Measurements from ENCODE around the gene SIVA1.
A peak's percentile ranks its signal among the peaks of the same experiment; 100 is the strongest.

Gene SIVA1

DNA sequence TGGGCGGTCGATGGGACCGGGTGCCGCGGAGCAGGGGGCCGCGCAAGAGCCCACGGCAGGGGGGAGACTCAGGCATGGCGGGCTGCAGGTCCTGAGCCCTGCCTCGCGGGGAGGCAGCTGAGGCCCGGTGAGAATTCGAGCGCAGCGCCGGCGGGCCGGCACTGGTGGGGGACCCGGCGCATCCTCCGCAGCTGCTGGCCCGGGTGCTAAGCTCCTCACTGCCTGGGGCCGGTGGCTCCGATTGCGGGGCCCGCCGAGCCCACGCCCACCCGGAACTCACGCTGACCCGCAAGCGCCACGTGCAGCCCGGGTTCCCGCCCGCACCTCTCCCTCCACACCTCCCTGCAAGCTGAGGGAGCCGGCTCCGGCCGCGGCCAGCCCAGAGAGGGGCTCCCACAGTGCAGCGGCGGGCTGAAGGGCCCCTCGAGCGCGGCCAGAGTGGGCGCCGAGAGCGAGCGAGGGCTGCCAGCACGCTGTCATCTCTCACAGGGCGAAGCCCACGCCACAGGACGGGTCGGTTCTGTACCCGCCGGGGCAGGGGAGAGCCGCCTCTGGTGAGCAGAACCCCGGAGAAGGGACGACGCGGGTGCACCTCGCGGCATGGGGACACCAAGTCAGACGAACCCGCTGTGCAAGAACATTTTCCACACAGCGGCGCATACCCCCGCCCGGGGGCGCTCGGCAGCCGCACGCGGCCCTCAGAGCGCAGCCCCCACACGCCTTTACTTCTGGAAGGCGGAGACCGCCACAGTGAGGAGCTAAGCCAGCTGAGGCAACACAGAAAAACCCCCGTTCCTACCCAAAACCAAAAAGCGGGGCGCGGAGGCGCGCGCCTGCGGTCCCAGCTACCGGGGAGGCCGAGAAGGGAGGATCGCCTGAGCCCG is 1.2 kb upstream of the SIVA1 start:
- DNase-seq (ENCODE audit: low read depth): no peak

DNA sequence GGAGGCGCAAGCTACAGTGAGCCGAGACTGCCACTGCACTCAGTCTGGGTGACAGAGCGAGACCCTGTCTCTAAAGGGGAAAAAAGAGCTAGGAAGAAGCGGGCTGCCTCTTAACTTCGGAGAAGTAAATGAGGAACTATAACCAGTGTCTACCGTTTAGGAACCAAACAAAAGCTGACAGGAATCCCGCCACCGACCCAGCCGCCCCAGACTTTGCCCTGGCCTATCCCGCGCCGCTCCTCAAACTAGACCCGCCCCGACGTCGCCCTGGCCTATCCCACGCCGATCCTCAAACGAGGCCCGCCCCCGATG is 568 bp upstream of the SIVA1 start:
- DNase-seq (ENCODE audit: low read depth): no peak

DNA sequence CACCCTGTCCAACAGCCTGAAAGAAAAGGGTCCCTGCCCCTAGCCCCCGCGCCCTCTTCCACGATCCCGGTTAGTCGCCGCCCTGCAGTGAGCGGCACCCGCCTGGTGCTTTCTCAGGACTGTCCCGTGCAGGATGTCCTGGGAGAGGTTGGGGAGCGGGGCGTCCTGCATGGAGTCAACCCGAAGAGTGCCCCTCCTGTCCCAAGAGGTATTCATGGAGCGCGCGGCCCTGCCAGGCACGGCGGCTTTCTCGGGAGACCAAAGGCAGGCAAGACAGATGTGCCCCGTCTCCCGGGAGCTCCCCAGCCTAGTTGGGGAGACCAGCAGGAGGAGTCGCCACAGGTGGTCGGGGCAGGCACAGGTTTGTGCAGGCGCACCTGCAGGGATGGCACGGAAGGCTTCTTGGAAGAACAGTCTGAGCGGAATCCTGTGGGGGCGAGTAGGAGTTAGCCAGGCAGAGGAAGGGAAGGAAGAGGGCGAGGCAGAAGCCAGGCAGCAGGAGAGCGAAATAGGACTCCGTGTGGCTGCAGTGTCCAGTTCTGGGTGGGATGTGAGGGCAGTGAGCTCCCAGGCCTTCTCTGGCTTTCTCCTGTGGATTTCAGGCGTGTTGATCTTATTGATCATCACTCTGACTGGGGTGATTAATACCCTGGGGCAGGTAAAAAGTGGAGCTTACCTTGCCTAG is 723 bp downstream of the SIVA1 start:
- DNase-seq (ENCODE audit: low read depth): no peak

DNA sequence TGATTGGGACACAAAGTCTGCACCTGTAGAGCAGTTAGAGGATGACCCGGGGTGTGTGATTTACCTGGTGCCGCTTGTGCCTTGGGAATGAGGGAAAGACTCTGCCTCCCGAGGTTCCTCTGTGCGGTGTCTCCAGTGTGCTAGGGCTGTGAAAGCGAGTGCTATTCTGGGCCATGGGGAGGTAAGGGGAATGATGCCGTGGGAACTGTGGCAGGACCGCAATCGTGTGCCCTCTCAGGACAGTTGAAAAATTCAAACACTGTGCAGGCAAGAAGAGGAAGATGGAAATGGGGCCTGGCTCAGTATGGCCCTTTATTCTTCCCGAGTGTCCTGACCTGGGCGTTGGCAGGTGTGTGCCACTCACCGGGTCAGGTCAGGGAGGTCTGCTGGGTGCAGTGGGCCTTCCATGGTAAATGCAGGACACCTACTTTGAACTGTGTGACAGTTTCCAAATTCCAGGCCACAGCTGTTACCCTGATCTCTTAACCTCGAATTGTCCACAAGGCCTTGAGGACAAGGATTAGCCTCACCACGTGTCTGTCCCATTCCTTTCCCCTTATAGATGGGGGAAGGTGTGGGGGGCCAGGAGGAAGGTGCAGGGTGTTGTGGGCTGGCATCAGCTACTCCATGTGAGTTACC is 1.4 kb downstream of the SIVA1 start:
- DNase-seq (ENCODE audit: low read depth): no peak

DNA sequence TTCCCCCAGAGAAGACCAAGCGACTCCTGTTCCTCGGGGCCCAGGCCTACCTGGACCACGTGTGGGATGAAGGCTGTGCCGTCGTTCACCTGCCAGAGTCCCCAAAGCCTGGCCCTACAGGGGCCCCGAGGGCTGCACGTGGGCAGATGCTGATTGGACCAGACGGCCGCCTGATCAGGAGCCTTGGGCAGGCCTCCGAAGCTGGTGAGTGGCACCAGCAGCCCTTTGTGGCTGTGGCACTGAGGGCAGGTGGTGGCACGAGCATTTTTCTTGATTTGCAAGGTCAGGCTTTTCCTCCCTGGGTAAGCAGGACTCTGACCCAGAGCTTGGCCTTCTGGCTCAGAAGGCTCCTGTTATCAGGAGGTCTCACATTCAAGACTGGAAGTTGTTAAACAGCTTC is 2.7 kb downstream of the SIVA1 start:
- DNase-seq (ENCODE audit: low read depth): no peak

DNA sequence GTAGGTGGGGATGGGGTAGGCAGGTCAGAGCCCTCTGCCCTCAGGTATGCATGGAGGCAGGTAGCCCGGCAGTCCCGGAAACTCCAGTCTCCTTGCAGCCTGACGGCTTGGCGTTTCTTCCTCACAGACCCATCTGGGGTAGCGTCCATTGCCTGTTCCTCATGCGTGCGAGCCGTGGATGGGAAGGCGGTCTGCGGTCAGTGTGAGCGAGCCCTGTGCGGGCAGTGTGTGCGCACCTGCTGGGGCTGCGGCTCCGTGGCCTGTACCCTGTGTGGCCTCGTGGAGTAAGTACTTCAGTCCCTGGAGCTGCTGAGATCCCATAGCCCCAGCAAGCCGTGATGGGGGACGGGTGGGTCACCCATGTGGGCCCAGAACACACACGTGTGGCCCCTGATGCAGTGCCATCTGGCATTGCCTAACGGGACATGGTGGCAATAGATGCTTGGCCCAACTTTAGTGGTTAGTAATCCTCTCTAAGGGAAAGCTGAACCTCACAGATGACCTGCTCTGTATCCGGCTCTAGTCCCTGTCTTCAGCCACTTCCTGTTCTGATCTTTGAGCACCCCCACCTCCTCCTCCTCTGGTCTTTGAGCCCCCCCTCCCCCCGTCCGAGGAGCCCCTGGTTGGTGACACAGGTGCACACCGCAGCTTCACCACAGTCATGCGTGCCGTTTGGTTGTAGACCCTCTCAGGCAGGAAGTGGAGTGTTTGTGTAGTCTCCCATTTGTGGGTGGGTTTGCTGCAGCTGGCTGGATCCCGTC is 3.7 kb downstream of the SIVA1 start:
- no peak for DNase-seq (ENCODE audit: low read depth)

DNA sequence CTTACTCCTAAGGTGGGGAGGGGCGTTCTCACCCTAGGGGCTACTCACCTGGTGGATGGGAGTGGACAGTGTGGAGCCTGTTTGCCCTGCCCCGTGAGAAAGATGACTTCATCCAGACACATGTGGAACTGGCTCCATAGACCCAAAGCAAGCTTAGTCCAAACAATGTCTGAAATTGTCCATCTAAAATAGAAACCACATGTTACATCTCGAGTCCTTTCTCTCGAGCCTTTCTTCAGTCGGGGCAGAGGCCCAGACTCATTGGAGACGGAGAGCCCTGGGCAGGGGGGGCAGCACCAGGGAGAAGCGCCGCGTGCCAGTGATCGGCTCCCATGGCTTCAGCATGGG is 4.3 kb downstream of the SIVA1 start:
- DNase-seq (ENCODE audit: low read depth): no peak

DNA sequence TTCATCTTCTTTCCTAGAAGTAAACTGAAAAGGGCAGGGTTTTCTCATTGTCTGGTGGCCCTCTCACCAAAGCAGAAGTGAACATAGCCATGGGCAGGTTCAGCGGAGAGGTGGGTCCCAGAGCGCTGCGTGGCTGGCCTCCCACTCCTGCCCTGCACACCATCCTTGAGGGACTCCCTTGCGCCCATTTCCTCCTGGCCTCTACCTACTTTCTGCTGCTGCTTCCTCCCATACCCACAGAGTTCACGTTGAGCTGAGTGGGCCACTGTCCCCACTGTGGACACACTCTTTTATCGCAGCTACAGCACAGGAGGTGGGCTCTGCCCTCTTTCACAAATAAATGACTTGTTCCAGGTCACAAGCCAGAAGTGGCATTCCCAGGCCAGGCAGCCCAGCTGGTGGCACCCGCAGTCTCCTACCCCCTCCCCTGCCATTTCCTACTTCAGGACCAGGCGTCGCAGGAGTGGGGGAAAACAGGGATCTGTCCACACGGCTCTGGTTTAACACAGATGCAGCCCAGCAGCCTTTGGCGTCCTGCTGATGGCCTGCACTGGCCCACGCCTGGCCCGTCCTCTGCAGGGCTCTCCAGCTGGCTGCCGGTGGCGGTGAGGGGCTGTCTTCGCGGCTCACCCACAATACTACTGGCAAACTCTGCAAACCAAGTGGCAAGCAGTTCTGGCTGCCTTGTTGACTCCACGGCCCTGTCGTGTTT is 4.9 kb downstream of the SIVA1 start:
- DNase-seq (ENCODE audit: low read depth): no peak

DNA sequence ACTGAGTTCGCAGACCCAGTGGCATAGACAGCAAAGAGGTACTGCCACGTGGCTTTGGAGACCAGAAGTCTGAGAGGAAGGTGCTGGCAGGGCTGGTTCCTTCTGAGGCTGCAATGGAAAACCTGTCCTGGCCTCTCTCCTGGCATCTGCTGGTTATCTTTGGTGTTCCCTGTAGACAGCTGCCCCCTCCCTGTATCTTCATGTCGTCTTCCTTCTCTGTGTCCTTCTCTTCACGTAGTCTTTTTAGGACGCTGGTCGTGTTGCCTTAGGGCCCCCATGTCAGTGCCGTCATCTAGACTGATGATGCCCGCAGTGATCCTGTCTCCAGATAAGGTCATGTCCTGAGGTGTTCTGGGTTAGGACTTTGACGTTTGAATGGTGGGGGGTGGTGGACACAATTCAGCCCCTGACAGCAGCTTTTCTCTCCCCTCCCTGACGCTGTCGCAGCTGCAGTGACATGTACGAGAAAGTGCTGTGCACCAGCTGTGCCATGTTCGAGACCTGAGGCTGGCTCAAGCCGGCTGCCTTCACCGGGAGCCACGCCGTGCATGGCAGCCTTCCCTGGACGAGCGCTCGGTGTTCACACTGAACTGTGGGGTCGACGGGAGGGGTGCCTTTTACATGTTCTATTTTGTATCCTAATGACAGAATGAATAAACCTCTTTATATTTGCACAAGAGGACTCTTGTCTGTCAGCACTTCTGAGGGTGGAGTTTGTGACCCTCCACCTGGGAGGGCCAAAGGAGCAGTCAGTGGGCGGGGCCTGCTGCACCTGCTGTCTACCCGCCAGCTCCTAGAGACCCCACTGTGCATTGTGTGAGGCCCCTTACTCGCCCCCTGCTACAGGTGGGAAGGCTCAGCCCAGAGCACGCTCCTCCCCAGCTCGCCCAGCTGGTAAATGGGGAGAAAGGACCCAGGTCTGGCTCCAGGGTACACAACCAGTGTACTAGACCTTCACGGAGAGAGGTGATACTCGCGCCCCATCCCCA is 6.3 kb downstream of the SIVA1 start:
- no peak for DNase-seq (ENCODE audit: low read depth)

DNA sequence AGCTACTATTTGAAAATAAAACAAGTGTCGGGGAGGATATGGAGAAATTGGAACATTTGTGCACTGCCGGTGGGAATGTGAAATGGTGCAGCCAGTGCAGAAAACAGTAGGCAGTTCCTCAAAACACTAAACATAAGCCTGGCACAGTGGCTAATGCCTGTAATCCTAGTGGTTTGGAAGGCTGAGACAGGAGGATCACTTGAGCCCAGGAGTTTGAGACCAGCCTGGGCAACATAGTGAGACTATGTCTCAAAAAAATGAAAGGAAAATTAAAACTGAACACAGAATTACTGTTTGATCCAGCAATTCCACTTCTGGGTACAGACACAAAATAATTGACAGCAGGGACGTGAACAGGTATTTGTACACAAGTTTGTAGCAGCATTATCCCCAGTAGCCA is 12.6 kb downstream of the SIVA1 start:
- no peak for DNase-seq (ENCODE audit: low read depth)

DNA sequence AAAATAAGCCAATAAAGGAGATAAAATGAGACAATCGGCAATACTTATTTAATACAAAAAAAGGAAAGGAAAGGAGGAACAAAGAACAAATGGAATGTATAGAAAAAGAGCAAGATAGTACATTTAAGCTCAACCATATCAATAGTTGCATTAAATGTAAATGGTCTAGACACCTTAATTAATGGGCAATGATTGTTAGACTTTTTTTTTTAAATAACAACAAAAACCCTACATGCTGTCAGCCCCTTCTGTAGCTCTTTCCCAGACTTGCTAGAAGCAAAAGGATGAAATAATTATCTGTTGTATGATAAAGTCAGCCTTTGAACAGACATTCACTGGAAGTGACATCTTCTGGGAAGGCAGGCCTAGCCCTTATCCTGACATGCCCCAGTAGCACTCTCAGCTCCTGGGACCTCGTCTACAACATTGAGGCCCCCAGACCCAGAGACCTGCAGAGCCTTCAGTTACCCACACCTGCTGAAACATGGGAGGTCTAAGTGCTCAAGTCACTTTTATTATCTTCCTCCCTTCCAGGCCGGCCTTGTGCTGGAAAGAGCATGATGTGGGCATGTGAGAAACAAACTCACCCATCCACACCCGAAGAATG is 13.4 kb downstream of the SIVA1 start:
- no peak for DNase-seq (ENCODE audit: low read depth)

DNA sequence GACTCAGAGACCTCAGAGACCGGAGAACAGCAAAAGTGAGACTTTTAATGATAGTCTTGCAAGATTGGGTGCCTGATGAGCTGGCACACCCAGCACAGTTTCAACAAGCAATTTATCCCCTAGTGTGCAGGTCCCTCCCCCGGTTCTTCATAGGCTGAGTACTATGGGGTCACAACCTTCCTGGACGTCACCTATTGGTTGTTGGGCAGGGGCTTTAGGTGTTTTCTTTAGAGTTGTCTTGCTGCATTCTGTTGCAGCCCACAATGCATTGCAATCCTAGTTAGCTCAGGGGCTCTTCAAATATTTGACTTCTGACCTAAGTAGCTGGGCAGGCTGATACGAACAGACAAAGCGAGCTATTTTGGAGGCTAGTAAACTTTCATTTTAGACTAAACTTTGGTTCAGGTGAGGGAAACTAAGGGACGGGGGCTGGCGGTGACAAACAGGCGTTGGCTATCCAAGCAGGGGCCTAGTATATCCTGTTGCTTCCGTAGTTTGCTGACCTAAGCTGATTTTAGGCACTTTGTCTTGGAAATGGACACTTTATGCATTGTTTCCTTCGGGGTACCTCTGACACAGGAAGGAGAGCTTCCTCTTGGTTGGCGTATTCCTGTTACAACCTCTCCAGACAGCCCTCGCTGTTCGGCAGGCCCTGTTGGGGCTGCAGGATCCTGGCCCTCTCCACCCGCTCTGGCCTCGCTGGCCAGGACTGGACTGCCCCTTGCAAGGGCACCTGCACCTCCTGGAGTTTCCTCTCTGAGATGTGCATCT is 14.1 kb downstream of the SIVA1 start:
- DNase-seq (ENCODE audit: low read depth): no peak

DNA sequence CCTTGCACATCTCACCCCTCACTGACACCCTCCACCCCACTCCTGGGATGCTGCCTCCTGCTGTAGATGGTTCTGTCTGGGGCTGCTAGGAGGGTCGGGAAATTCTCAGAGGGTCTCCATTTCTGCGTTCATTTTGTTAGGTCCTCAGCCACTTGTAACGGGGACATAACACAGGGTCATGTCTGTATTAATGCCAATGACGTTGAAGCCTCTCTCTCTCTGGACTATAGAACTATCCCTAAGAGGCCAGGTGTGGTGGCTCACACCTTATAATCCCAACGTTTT is 14.6 kb downstream of the SIVA1 start:
- no peak for DNase-seq (ENCODE audit: low read depth)

DNA sequence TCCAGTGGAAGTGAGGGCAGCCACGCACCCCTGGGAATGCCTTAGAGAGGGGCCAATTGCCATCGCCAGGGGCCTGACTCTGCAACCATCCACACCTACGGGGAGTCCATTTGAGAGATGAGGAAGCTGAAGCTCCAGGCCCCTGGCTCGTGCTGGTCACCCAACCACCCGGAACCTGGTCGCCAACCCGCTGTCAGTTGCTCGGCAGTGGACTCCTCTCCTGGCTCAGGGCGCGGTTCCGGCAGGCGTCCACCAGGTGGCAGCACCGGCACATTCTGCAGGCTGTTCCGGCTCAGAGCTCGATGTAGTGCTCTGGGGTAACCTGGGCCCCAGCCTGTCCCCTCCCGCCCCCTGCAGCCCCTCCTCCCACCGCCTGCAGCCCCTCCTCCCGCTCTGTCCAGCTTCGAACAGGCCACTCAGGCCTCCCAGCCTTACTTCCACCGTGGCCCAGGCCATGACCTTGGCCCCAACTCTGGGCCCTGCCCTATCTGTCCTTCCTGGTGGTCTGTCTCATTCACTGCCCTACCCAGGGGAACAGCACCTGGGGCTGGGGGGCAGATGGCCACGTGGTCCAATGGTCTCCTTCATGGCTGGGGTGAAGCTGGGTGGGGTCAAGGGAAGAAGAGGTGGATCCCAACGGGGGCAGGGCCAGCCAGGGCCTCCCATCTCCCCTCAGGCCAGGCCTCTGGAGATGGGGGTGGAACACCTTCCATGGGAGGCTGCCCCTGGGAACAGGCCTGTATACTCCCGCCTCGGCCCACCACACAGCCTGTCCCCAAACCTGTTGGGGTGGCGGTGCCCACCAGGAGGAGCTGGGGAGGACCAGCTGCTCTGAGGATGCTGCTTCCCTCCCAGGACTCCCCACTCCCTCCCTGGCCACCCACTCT is 15.7 kb downstream of the SIVA1 start:
- DNase-seq (ENCODE audit: low read depth): peak; percentile 87

DNA sequence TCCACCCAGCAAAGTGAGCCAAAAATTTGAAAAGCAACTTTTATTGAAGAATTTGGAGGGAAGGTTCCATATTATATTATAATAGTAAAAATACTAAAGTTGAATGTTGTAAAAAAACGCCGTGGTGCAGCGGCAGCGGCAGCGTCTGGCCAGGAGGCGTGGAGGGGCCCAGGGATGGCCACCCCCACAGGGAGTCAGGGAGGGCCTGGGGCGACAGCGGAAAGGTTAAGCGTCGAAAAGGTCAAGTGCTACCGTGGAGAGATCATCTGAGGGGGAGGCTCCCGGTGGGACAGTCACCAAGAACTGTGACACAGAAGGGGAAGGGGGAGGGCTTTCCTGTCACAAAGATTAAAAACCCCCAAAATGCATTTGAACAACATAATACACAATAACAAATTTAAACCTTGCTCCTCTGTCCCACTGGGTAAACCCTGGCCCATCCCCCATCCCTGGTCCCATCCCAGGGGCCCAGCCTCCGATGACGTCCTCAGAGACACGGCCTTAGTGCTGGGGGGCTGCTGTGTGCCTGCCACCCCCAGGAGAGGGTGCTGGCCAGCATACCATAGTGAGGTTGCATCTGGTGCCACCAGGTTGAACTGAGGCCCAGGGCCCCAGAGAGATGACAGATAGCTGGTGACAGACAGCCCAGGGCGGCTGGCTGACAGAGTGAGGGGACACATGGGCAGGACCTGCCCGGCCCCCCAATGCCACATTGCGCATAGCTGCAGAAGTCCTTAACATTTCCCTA is 16.6 kb downstream of the SIVA1 start:
- no peak for DNase-seq (ENCODE audit: low read depth)

DNA sequence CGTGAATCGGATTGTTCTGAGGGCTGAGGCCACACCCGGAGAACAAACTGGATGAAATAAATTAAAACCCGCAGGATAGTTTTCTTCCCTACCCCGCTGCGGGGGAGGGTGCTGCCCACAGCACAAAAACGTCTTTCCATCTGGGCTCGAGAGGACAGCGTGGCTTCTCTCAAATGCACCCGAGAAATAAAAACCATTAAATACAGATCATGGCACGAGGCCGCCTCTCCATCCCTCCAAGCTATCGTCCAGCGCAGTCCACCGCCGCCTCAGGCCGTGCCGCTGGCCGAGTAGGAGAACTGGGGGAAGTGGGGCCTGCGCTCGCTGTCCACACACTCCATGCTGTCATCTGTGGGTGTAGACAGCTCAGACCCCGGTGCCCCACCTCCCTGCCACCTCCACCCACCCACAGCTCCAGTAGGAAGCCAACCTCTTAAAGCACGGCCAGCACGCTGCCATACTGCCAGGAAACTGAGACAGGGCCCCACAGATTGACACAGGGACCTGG is 17.2 kb downstream of the SIVA1 start:
- no peak for DNase-seq (ENCODE audit: low read depth)

DNA sequence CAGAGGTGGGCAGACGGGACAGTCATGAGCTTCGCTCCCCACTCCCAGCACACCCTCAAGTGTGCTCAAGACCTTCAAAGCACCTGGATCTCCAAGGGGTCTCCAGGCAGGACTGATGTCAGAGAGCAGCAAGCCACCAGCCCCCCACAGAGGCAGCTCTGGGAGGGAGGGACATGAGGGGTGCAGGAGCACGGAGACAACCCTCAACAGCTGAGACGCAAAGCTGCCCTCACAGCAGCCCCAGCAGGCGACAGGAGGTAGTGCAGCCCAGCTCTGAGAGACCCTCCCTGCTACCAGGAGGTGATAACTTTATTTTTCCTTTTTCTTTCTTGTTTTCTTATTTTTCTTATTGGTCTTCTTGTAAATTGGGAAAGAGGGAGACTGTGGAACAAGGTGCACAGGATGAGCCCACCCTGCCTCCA is 17.9 kb downstream of the SIVA1 start:
- DNase-seq (ENCODE audit: low read depth): no peak

DNA sequence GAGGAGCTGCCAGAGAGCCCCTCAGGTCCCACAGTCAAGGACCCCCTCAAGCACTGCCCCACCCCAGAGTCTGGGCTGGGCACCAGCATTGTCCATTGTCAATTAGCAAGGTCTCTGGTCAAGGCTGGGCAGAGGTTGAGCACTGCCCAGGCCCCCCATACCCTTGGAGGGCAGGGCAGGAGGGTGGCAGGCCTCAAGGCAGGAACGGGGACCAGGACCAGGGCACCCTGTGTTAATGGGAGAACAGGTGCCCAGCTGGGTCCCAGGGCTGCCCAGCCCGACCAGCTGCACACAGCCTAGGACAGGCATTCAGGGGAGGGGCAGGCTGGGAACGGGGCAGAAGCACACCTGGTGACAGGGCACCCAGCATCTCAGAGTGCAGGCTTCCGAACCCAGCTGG is 18.4 kb downstream of the SIVA1 start:
- DNase-seq (ENCODE audit: low read depth): no peak
